ENCODE measurements around the gene KLK14.

KLK14 gene

DNA sequence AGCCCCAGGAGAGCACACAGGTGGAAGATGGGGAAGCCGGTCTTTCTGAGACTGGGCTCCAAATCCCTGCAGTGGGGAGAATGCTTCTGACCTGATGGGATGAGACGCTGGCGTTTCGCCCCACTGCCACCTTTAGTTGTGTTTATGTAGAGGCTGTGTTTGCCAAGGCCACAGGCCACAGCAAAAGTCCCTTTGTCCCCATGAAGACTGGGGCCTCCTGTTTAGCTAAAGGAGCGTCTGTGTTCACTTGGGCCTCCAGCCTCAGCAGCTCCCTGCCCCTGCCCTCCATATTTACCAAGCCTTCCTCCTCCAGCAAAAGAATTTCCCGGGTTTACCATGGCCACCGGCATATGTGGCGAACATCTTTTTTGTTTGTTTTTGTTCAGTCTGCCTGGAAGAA lies 10.4 kb upstream of the KLK14 start:
- TF ChIP-seq ZFX (IDR thresholded peaks at IDR 0.05) (no peak), CTCF (conservative IDR thresholded peaks at IDR 0.05) (no peak)
- H3K27ac ChIP-seq, result peak overlapping the region; percentile 42

GRCh38 chr19:51091895-51092873 lies 9.5 kb upstream of the KLK14 start:
- TF ChIP-seq ZFX (IDR thresholded peaks at IDR 0.05) (no peak), CTCF (conservative IDR thresholded peaks at IDR 0.05) (no peak)
- H3K27ac ChIP-seq, result peak overlapping the region; percentile 42

DNA sequence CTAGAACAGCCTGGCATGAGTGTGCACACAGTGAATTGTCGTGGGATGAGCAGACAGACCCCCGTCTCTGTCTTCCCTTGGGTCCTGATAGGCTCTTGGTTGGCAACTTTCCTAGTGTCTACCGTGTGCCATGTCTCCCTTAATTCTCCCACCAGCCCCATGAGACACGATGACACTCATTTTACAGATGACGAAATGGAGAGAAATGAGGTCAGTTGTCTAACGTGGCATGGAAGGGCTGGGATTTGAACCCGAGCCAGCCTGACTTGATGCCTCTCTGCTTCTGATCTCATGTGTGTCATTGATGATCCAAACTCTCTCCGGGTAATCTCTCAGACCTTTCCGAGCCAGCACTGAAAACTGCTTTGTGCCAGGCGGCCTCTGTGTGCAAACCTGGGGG lies 8.4 kb upstream of the KLK14 start:
- no peak overlapping the region for H3K27ac ChIP-seq
- TF ChIP-seq ZFX (IDR thresholded peaks at IDR 0.05) (no peak), CTCF (conservative IDR thresholded peaks at IDR 0.05) (no peak)

DNA sequence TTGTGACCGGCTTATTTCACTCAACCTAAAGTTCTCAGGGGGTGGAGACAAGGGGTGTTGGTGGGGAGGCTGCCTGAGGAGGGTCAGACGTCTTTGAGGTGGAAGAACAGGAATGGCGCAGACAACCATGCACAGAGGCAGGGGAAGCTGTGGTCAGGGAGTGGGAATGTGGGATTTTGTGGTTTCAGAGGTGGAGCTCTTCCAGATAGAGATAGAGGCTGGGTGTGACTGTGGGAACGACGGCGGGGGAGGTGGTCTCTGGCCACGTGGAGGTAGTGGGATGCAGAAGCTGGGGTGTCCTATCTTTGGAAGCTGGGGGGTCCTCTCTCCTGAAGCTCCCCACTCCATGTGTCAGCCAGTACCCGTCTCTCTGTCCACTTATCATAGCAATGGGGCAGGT lies 7.8 kb upstream of the KLK14 start:
- TF ChIP-seq ZFX (IDR thresholded peaks at IDR 0.05), result no peak
- no peak overlapping the region for H3K27ac ChIP-seq

- no peak overlapping the region for H3K27ac ChIP-seq
- TF ChIP-seq CTCF (conservative IDR thresholded peaks at IDR 0.05), result no peak
- no peak for TF ChIP-seq ZFX (IDR thresholded peaks at IDR 0.05)
Observed at GRCh38 chr19:51089786-51090185, 7.1 kb upstream of the KLK14 start.

DNA sequence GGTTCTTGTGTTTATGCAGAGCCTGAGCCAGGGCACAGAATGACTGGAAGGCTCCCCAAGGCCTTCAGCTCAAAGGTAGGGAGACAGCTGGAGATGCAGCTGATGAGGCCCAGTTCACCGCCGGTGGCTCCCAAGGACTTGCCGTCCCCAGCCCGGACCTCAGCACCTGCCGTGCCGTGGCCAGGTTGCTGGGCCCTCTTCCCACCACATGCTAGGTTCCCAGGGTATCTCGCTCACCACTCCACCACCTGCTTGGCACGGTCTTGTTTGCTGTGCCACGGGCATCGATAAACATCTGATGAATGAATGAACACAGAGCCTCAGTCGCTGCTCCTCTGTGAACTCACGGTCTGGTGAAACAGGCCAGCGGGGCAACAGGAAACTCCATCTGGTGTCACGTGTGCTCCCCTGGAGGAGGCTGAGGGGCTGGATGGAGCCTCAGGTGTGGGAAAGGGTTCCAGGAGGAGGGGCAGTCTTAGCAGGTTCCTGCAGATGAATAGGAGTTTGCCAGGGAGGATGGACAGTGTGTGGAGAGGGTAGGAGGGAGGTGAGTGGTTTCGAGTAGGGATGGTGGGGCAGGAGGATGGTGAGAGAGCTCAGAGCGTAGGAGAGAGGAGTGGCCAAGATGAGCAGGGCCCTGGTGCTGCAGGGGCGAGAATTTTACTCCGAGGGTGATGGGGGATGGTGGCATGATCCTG lies 3.6 kb upstream of the KLK14 start:
- no peak overlapping the region for H3K27ac ChIP-seq
- TF ChIP-seq ZFX (IDR thresholded peaks at IDR 0.05) (no peak), CTCF (conservative IDR thresholded peaks at IDR 0.05) (no peak)

- TF ChIP-seq ZFX (IDR thresholded peaks at IDR 0.05) (no peak), CTCF (conservative IDR thresholded peaks at IDR 0.05) (no peak)
Observed at GRCh38 chr19:51084505-51084904, 1.8 kb upstream of the KLK14 start.

More at GRCh38 chr19:51084505-51084904, 1.8 kb upstream of the KLK14 start:
- no peak overlapping the region for H3K27ac ChIP-seq

Data from C4-2B (cell line).